GM12878 (cell line): Measurements from ENCODE around the gene MAP1S. TPM values are rescaled to one million over a fixed set of nuclear protein-coding genes. Genes with fewer than 3 reads are reported as not detected.
A peak's percentile ranks its signal among the peaks of the same experiment; 100 is the strongest.

Source experiments
- BMI1 ChIP-seq: fragments of 450-650 bp; IDR thresholded peaks from 2 replicates; pipeline ENCODE4 v1.6.1; 2016; ENCODE audit warnings: mild to moderate bottlenecking, moderate library complexity, borderline replicate concordance
- CREM ChIP-seq: IDR thresholded peaks from 2 replicates; pipeline ENCODE4 v1.6.1; 2014; ENCODE audit warnings: antibody characterized with exemption, low read depth
- EGR1 ChIP-seq, 2 experiments: IDR thresholded peaks; 1 replicate in 1 of 2; 2 replicates in 1 of 2; pipeline ENCODE4 v1.6.1; 2011 to 2012; ENCODE audit warnings: low read depth in 2 of 2, low read length in 2 of 2, borderline replicate concordance in 1 of 2, mild to moderate bottlenecking in 1 of 2, moderate library complexity in 1 of 2
- ESRRA ChIP-seq: IDR thresholded peaks from 2 replicates; pipeline ENCODE4 v1.6.1; 2012; ENCODE audit warnings: mild to moderate bottlenecking, low read length, improper control_type of control experiment
- EZH2 ChIP-seq: IDR thresholded peaks from 2 replicates; pipeline ENCODE4 v1.6.1; 2012; ENCODE audit warnings: low read depth, mild to moderate bottlenecking, control low read depth, inconsistent platforms, low read length, borderline replicate concordance; ENCODE audit not compliant: control insufficient read depth
- GATAD2B ChIP-seq: fragments of 450-650 bp; conservative IDR thresholded peaks from 2 replicates; pipeline ENCODE4 v1.6.1; 2017; ENCODE audit warnings: low read depth, mild to moderate bottlenecking, moderate library complexity
- IKZF2 ChIP-seq, 2 experiments: fragments of 450-650 bp; IDR thresholded peaks; 2 replicates each; pipeline ENCODE4 v1.6.1; 2017; ENCODE audit warnings: mild to moderate bottlenecking in 2 of 2, moderate library complexity in 2 of 2
- IRF4 ChIP-seq: IDR thresholded peaks from 2 replicates; pipeline ENCODE4 v1.6.1; 2011; ENCODE audit warnings: low read depth, low read length
- MEF2A ChIP-seq: IDR thresholded peaks from 2 replicates; pipeline ENCODE4 v1.6.1; 2011; ENCODE audit warnings: low read depth, mild to moderate bottlenecking, low read length, moderate library complexity; ENCODE audit not compliant: insufficient read depth
- MYC ChIP-seq: IDR thresholded peaks from 2 replicates; pipeline ENCODE4 v1.6.1; 2011; ENCODE audit warnings: mild to moderate bottlenecking, low read length, moderate library complexity, inconsistent platforms; ENCODE audit not compliant: insufficient read depth, insufficient replicate concordance, insufficient read length, severe bottlenecking
- NR2C1 ChIP-seq: fragments of 450-650 bp; IDR thresholded peaks from 2 replicates; pipeline ENCODE4 v1.6.1; 2017; ENCODE audit warnings: antibody characterized with exemption, mild to moderate bottlenecking, moderate library complexity
- NR2C2 ChIP-seq: IDR thresholded peaks from 2 replicates; pipeline ENCODE4 v1.6.1; 2011; ENCODE audit warnings: borderline replicate concordance, low read depth; ENCODE audit not compliant: control insufficient read depth, insufficient read length
- PBX3 ChIP-seq: IDR thresholded peaks from 2 replicates; pipeline ENCODE4 v1.6.1; 2011; ENCODE audit warnings: mild to moderate bottlenecking, low read depth, low read length, moderate library complexity; ENCODE audit not compliant: insufficient replicate concordance
- POLR2AphosphoS2 ChIP-seq: IDR thresholded peaks from 2 replicates; pipeline ENCODE4 v1.6.1; 2011; ENCODE audit warnings: low read depth, mild to moderate bottlenecking, low read length, improper control_type of control experiment, moderate library complexity
- RAD21 ChIP-seq: IDR thresholded peaks from 2 replicates; pipeline ENCODE4 v1.6.1; 2011; ENCODE audit warnings: mild to moderate bottlenecking, low read depth, low read length, moderate library complexity; ENCODE audit not compliant: insufficient read depth
- RBBP5 ChIP-seq: fragments of 200-600 bp; sonication (generic); conservative IDR thresholded peaks from 2 replicates; pipeline ENCODE4 v1.6.1; 2016
- SIN3A ChIP-seq: IDR thresholded peaks from 2 replicates; pipeline ENCODE4 v1.6.1; 2012; ENCODE audit warnings: low read depth, low read length, improper control_type of control experiment
- SREBF2 ChIP-seq: IDR thresholded peaks from 2 replicates; pipeline ENCODE4 v1.6.1; 2012; ENCODE audit warnings: mild to moderate bottlenecking, low read length
- STAT1 ChIP-seq: fragments of 450-650 bp; conservative IDR thresholded peaks from 2 replicates; pipeline ENCODE4 v1.6.1; 2014; ENCODE audit warnings: antibody characterized with exemption, mild to moderate bottlenecking
- TAF1 ChIP-seq: IDR thresholded peaks from 2 replicates; pipeline ENCODE4 v1.6.1; 2011; ENCODE audit warnings: mild to moderate bottlenecking, low read depth, low read length, borderline replicate concordance
- YY1 ChIP-seq: IDR thresholded peaks from 2 replicates; pipeline ENCODE4 v1.6.1; 2011; ENCODE audit warnings: low read depth, mild to moderate bottlenecking, low read length
- ZBTB33 ChIP-seq: fragments of 450-650 bp; IDR thresholded peaks from 2 replicates; pipeline ENCODE4 v1.6.1; 2017; ENCODE audit warnings: mild to moderate bottlenecking
- ZNF274 ChIP-seq: IDR thresholded peaks from one replicate; pipeline ENCODE4 v1.8.0; 2011; ENCODE audit not compliant: insufficient read length, insufficient read depth
- ZNF592 ChIP-seq: fragments of 450-650 bp; IDR thresholded peaks from 2 replicates; pipeline ENCODE4 v1.6.1; 2017; ENCODE audit warnings: mild to moderate bottlenecking, moderate library complexity
- polyA plus RNA-seq, 11 experiments: library from polyadenylated mRNA; depleted of rRNA in 4 of 11; unstranded in 6 of 11; stranded (reverse) in 5 of 11; fragments of >200 nt; fragmentation: Nextera tagmentation in 4 of 11; fragmentation: Illumina TruSeq in 1 of 11; extraction: Ambion mirVana in 4 of 11; extraction: Trizol in 1 of 11; gene quantifications; 1 replicate in 1 of 11; 2 replicates in 10 of 11; pipeline versions ENCODE4 v1.2.1 to v1.2.3, GENCODE V29; 2011 to 2016; ENCODE audit warnings: inconsistent platforms in 2 of 11, missing spikeins in 2 of 11, low read depth in 1 of 11
- total RNA-seq, 4 experiments: library from RNA; depleted of rRNA in 3 of 4; stranded (reverse); fragments of >200 nt in 3 of 4; fragmentation: Illumina TruSeq in 1 of 4; extraction: Trizol in 1 of 4; gene quantifications; 2 replicates each; pipeline versions ENCODE4 v1.2.1 to v1.2.3, GENCODE V29; 2013 to 2021

The MAP1S gene
- total and polyA plus RNA-seq, 10 of the 15 experiments (the other 5 are each of a cell fraction or from before 2014, with no cell fraction given) = 2.1 to 63.9 (median 15.0) TPM

GRCh38 chr19:17755977-17756670 is 36.8 kb downstream of the MAP1S start (continued):
- TF ChIP-seq MEF2A (peak; percentile 79), ZNF592 (no peak), EGR1 (IDR thresholded peaks at IDR 0.05; ENCODE audit: borderline replicate concordance in 1 of 2, low read depth in 2 of 2, low read length in 2 of 2) (peak; percentile 47 to 61; a peak in 2 of 3 replicates), ESRRA (no peak), NR2C1 (peak; percentile 67; the same call in 1 of the 2 replicates), ZNF274 (no peak), POLR2AphosphoS2 (no peak), GATAD2B (peak; percentile 39; the same call in 1 of the 2 replicates), NR2C2 (no peak), YY1 (0 out of 2 replicates have a peak, but pooled peaks have one; percentile 5), BMI1 (peak; percentile 99), CREM (no peak), IKZF2 (IDR thresholded peaks at IDR 0.05) (no peak), RBBP5 (no peak), ZBTB33 (no peak), SIN3A (peak; percentile 42; the same call in 1 of the 2 replicates), SREBF2 (no peak), EZH2 (no peak), TAF1 (no peak), MYC (no peak), STAT1 (no peak), PBX3 (no peak), RAD21 (no peak), IRF4 (0 out of 2 replicates have a peak, but pooled peaks have one; percentile 26)
